Stomach (tissue), 9 donors: ENCODE measurements around the gene MTHFSD. TPM values are rescaled to one million over a fixed set of nuclear protein-coding genes. Genes with fewer than 3 reads are reported as not detected.

Experiments
- DNase-seq, 2 donors: peaks; one replicate each; pipeline versions ENCODE4 v3.0.0 to v3.0.0-alpha.2; 2013 to 2019
- H3K27ac ChIP-seq, 5 donors: fragments of 200-600 bp in 4 of 5; sonication (generic) in 4 of 5; one replicate each; pipeline ENCODE4 v1.5.1; 2013 to 2019; ENCODE audit warnings: mild to moderate bottlenecking in 1 of 5, moderate library complexity in 1 of 5
- H3K27me3 ChIP-seq, 3 donors: fragments of 200-600 bp; sonication (generic); one replicate each; pipeline ENCODE4 v1.5.1; 2017 to 2019; ENCODE audit warnings: mixed run types in 1 of 3
- H3K36me3 ChIP-seq, 4 donors: fragments of 200-600 bp; sonication (generic); 1 replicate in 3 of 4; 2 replicates in 1 of 4; pipeline ENCODE4 v1.5.1; 2016 to 2019
- H3K4me1 ChIP-seq, 4 donors: fragments of 200-600 bp; sonication (generic); one replicate each; pipeline ENCODE4 v1.5.1; 2016 to 2019
- H3K4me3 ChIP-seq, 4 donors: fragments of 200-600 bp; sonication (generic) in 3 of 4; one replicate each; pipeline ENCODE4 v1.5.1; 2016 to 2019; ENCODE audit warnings: mild to moderate bottlenecking in 1 of 4
- H3K9me3 ChIP-seq, 4 donors: fragments of 200-600 bp; sonication (generic); one replicate each; pipeline ENCODE4 v1.5.1; 2016 to 2019
- CTCF ChIP-seq, 7 experiments: fragments of 450-650 bp in 4 of 7; fragments of 200-600 bp in 3 of 7; sonication (generic) in 3 of 7; IDR thresholded peaks; one replicate each; pipeline ENCODE4 v1.5.1; 2016 to 2019; ENCODE audit warnings: antibody characterized with exemption in 7 of 7, control low read depth in 2 of 7, mild to moderate bottlenecking in 1 of 7
- EP300 ChIP-seq: sonication (generic); formaldehyde crosslinking; IDR thresholded peaks from one replicate; pipeline ENCODE4 v1.6.1; 2017; ENCODE audit warnings: antibody characterized with exemption
- POLR2A ChIP-seq, 4 donors: fragments of 450-650 bp; IDR thresholded peaks; one replicate each; pipeline ENCODE4 v1.6.1; 2016; ENCODE audit warnings: antibody characterized with exemption in 4 of 4, control low read depth in 2 of 4, mild to moderate bottlenecking in 1 of 4, moderate library complexity in 1 of 4
- POLR2AphosphoS5 ChIP-seq, 3 donors: sonication (generic); formaldehyde crosslinking; IDR thresholded peaks; one replicate each; pipeline ENCODE4 v1.6.1; 2016; ENCODE audit warnings: antibody characterized with exemption in 3 of 3
- WGBS, 5 donors: extraction: QIAGEN DNeasy Blood & Tissue Kit in 3 of 5; methylation state at CpG; one replicate each; pipeline versions ENCODE4 v1.1.5 to v1.1.7; 2013 to 2018; 5-methylcytosine and 5-hydroxymethylcytosine counted together
- intact Hi-C: fragments of 100-400 bp; cut with DNase I; formaldehyde crosslinking; loops from one replicate; pipeline ENCODE4 v1.15.1; 2023; ENCODE audit warnings: low total_unique reads
- polyA plus RNA-seq, 3 donors: library from polyadenylated mRNA; stranded (reverse); fragments of 200-250 nt; gene quantifications; one replicate each; pipeline ENCODE4 v1.2.3, GENCODE V29; 2013
- total RNA-seq, 5 donors: library from RNA; depleted of rRNA; stranded (reverse); fragments of >200 nt; gene quantifications; one replicate each; pipeline versions ENCODE4 v1.1.0 to v1.2.3, GENCODE V29; 2014 to 2016
- donor health status: healthy with polysubstance abuse.
- donor health status: Bipolar disorder and iron deficiency.
- donor health status: healthy.

Gene MTHFSD
- total and polyA plus RNA-seq, 8 donors = 3.5 to 23.1 (median 7.7) TPM

GRCh38 chr16:86496262-86496928 is 58.6 kb downstream of the MTHFSD start:
- intact Hi-C loops = no loop called here
- H3K27me3 ChIP-seq = peaks cover 10 to 90% (median 77%) of the 10 kb centered on the region in 3 donors

GRCh38 chr16:86495756-86496261 is 59.2 kb downstream of the MTHFSD start:
- Histone ChIP-seq H3K4me1 (peaks cover 0 to 47% (median 21%) of the 10 kb centered on the region in 4 donors), H3K4me3 (peak overlapping the region; percentile 22 to 48 (median 38)), H3K27me3 (peaks cover 10 to 90% (median 75%) of the 10 kb centered on the region in 3 donors), H3K36me3 (no peaks in the 10 kb centered on the region), H3K27ac (peak overlapping the region; percentile 79 to 99 (median 91)), H3K9me3 (no peaks in the 10 kb centered on the region)
- WGBS, 5 donors = 12 to 24% (median 15%) methylated on average over 16 of the region's 16 CpGs
- intact Hi-C loops = no loop called here
- TF ChIP-seq EP300 = no peak
- TF ChIP-seq POLR2AphosphoS5 (IDR thresholded peaks at IDR 0.05) = no peak
- TF ChIP-seq POLR2A (IDR thresholded peaks at IDR 0.05) = no peak
- no peak for TF ChIP-seq CTCF (IDR thresholded peaks at IDR 0.05)
- DNase-seq = peak in 1 of 2 donors; percentile 24

More at GRCh38 chr16:86496262-86496928, 58.6 kb downstream of the MTHFSD start:
- H3K4me3 ChIP-seq = peak overlapping the region; percentile 22 to 48 (median 38)
- peak overlapping the region; percentile 79 to 99 (median 91) for H3K27ac ChIP-seq
- WGBS, 5 donors = 10 to 17% (median 11%) methylated on average over 33 to 34 of the region's 34 CpGs
- peak in 1 of 2 donors; percentile 14 for DNase-seq
- no peaks in the 10 kb centered on the region for H3K36me3 ChIP-seq
- H3K4me1 ChIP-seq = peaks cover 0 to 47% (median 17%) of the 10 kb centered on the region in 4 donors
- H3K9me3 ChIP-seq = no peaks in the 10 kb centered on the region
- no peak for TF ChIP-seq POLR2AphosphoS5 (IDR thresholded peaks at IDR 0.05)
- no peak for TF ChIP-seq CTCF (IDR thresholded peaks at IDR 0.05)
- TF ChIP-seq EP300 = no peak
- TF ChIP-seq POLR2A (IDR thresholded peaks at IDR 0.05) = no peak

- TF ChIP-seq CTCF (IDR thresholded peaks at IDR 0.05) (no peak), POLR2AphosphoS5 (IDR thresholded peaks at IDR 0.05) (no peak), POLR2A (IDR thresholded peaks at IDR 0.05) (no peak), EP300 (no peak)
- DNase-seq = no peak
- H3K27me3 ChIP-seq = peaks cover 10 to 90% (median 70%) of the 10 kb centered on the region in 3 donors
- peaks cover 0 to 49% (median 20%) of the 10 kb centered on the region in 4 donors for H3K4me1 ChIP-seq
- peak overlapping the region; percentile 79 to 99 (median 91) for H3K27ac ChIP-seq
- WGBS, 5 donors = 17 to 25% (median 21%) methylated on average over 10 of the region's 10 CpGs
- no peaks in the 10 kb centered on the region for H3K9me3 ChIP-seq
- no peaks in the 10 kb centered on the region for H3K36me3 ChIP-seq
- intact Hi-C loops = no loop called here
- peak overlapping the region in 3 of 4 donors; percentile 21 to 48 (median 46) for H3K4me3 ChIP-seq
Observed at GRCh38 chr16:86495357-86495701, 59.7 kb downstream of the MTHFSD start.

GRCh38 chr16:86494565-86495356 is 60.3 kb downstream of the MTHFSD start:
- Histone ChIP-seq H3K27me3 (peaks cover 10 to 86% (median 66%) of the 10 kb centered on the region in 3 donors), H3K4me3 (peak overlapping the region; percentile 9 to 32 (median 16)), H3K9me3 (no peaks in the 10 kb centered on the region), H3K36me3 (peaks cover 0 to 5% (median 0%) of the 10 kb centered on the region in 4 donors), H3K27ac (peak overlapping the region; percentile 79 to 99 (median 91)), H3K4me1 (peaks cover 0 to 52% (median 20%) of the 10 kb centered on the region in 4 donors)
- peak in 1 of 2 donors; percentile 60 for DNase-seq
- peak; percentile 84 for TF ChIP-seq EP300
- no peak for TF ChIP-seq POLR2A (IDR thresholded peaks at IDR 0.05)
- TF ChIP-seq CTCF (IDR thresholded peaks at IDR 0.05) = no peak
- TF ChIP-seq POLR2AphosphoS5 (IDR thresholded peaks at IDR 0.05) = peak; percentile 64 to 89 (median 68)
- WGBS, 5 donors = 8 to 20% (median 12%) methylated on average over 30 to 54 of the region's 54 CpGs
- intact Hi-C loops = no loop called here
